Gastroesophageal sphincter (tissue), 3 donors: ENCODE measurements around the gene PHLDB2.
"Not testable (repeated sequence)": the region's sequence is repeated elsewhere in the genome, so short reads cannot be mapped to it uniquely, and the experiment has no call there.

Source experiments
- EP300 ChIP-seq: sonication (generic); formaldehyde crosslinking; IDR thresholded peaks from one replicate; pipeline ENCODE4 v1.6.1; 2017; ENCODE audit warnings: antibody characterized with exemption, mild to moderate bottlenecking
- POLR2A ChIP-seq, 2 donors: fragments of 450-650 bp; IDR thresholded peaks; one replicate each; pipeline ENCODE4 v1.6.1; 2017; ENCODE audit warnings: antibody characterized with exemption in 2 of 2, mild to moderate bottlenecking in 2 of 2, moderate library complexity in 1 of 2
- POLR2AphosphoS5 ChIP-seq: sonication (generic); formaldehyde crosslinking; IDR thresholded peaks from one replicate; pipeline ENCODE4 v1.6.1; 2017; ENCODE audit warnings: antibody characterized with exemption
- TF ChIP-seq, protein P1 (sequence below), 4 experiments: fragments of 200-600 bp in 2 of 4; fragments of 450-650 bp in 2 of 4; sonication (generic) in 1 of 4; IDR thresholded peaks; one replicate each; pipeline ENCODE4 v1.5.1; 2017 to 2019; ENCODE audit warnings: antibody characterized with exemption in 4 of 4, mild to moderate bottlenecking in 2 of 4, moderate library complexity in 2 of 4

DNA sequence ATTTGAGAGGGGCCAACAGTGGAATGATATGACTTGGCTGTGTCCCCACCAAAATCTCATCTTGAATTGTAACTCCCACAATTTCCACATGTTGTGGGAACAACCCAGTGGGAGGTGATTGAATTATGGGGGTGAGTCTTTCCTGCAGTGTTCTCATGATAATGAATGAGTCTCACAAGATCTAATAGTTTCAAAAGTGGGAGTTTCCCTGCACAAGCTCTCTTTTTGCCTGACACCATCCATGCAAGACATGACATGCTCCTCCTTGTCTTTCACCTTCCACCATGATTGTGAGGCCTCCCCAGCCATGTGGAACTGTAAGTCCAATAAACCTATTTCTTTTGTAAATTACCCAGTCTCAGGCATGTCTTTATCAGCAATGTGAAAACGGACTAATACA is 42.3 kb upstream of the PHLDB2 start:
- TF ChIP-seq, protein P1, sequence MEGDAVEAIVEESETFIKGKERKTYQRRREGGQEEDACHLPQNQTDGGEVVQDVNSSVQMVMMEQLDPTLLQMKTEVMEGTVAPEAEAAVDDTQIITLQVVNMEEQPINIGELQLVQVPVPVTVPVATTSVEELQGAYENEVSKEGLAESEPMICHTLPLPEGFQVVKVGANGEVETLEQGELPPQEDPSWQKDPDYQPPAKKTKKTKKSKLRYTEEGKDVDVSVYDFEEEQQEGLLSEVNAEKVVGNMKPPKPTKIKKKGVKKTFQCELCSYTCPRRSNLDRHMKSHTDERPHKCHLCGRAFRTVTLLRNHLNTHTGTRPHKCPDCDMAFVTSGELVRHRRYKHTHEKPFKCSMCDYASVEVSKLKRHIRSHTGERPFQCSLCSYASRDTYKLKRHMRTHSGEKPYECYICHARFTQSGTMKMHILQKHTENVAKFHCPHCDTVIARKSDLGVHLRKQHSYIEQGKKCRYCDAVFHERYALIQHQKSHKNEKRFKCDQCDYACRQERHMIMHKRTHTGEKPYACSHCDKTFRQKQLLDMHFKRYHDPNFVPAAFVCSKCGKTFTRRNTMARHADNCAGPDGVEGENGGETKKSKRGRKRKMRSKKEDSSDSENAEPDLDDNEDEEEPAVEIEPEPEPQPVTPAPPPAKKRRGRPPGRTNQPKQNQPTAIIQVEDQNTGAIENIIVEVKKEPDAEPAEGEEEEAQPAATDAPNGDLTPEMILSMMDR (IDR thresholded peaks at IDR 0.05), result not testable (repeated sequence)
- not testable (repeated sequence) for TF ChIP-seq POLR2A (IDR thresholded peaks at IDR 0.05); POLR2AphosphoS5; EP300
